GM06990 (cell line): Measurements from ENCODE around the gene KANK3.
"Not testable (repeated sequence)": the region's sequence is repeated elsewhere in the genome, so short reads cannot be mapped to it uniquely, and the experiment has no call there.

ENCODE experiments used
- DNase-seq: peaks from one replicate; pipeline ENCODE4 v3.0.0-alpha.2; 2011; ENCODE audit not compliant: insufficient read length; ENCODE audit errors: extremely low read depth
- H3K27me3 ChIP-seq: replicated peaks from 2 replicates; pipeline ENCODE4 v1.6.0; 2011; ENCODE audit warnings: low read length; ENCODE audit not compliant: control insufficient read depth, insufficient read depth
- H3K36me3 ChIP-seq: 2 replicates; pipeline ENCODE4 v1.5.1; 2011; ENCODE audit warnings: low read length; ENCODE audit not compliant: control insufficient read depth, insufficient read depth
- H3K4me3 ChIP-seq: replicated peaks from 2 replicates; pipeline ENCODE4 v1.5.1; 2011; ENCODE audit warnings: low read depth, mild to moderate bottlenecking, control low read depth, low read length
- CTCF ChIP-seq: IDR thresholded peaks from 2 replicates; pipeline ENCODE4 v1.5.1; 2011; ENCODE audit warnings: low read length, control low read depth, mild to moderate bottlenecking, inconsistent platforms; ENCODE audit not compliant: insufficient read depth, poor library complexity, severe bottlenecking

The KANK3 gene

GRCh38 chr19:8388612-8388958, 45.5 kb upstream of the KANK3 start:
- TF ChIP-seq CTCF: no peak
- Histone ChIP-seq H3K4me3 (no peak overlapping the region), H3K27me3 (no peaks in the 10 kb centered on the region), H3K36me3 (no peaks in the 10 kb centered on the region)
- DNase-seq: no peak

DNA sequence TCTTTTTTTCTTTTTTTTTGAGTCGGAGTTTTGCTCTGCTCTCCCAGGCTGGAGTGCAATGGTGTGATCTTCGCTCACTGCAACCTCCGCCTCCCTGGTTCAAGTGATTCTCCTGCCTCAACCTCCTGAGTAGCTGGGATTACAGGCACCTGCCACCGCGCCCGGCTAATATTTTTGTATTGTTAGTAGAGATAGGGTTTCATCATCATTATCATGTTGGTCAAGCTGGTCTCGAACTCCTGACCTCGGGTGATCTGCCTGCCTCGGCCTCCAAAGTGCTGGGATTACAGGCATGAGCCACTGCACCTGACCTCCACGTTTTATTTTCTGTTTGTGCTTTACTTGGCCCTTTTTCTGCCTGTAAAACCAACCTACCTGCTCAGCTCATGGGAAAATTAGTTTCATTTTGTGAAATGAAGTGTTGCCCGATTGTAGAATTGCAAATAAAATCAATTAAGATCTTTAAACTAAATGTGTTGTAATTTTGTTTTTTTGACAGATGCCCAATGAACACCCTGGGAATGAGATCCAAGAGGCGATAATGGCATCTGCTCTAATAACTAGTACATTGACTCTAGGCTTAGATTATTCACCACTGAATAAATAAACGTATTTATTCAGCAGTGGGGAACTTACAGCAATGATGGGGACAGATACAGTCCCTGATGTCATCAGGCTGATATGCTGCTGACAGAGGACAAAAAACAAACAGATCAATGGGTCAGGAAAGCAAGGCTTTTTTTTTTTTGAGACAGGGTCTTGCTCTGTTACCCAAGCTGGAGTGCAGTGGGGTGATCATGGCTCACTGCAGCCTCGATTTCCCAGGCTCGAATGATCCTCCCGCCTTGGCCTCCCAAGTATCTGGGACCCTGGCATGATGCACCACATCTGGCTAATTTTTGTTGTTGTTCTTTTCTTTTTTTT, 44.9 kb upstream of the KANK3 start:
- TF ChIP-seq CTCF: no peak
- DNase-seq: no peak
- Histone ChIP-seq H3K27me3 (no peaks in the 10 kb centered on the region), H3K36me3 (no peaks in the 10 kb centered on the region), H3K4me3 (no peak overlapping the region)

- Histone ChIP-seq H3K36me3 (no peaks in the 10 kb centered on the region), H3K4me3 (no peak overlapping the region), H3K27me3 (no peaks in the 10 kb centered on the region)
- no peak for TF ChIP-seq CTCF
- DNase-seq: no peak
Measured at GRCh38 chr19:8386990-8387389, 43.9 kb upstream of the KANK3 start.

DNA sequence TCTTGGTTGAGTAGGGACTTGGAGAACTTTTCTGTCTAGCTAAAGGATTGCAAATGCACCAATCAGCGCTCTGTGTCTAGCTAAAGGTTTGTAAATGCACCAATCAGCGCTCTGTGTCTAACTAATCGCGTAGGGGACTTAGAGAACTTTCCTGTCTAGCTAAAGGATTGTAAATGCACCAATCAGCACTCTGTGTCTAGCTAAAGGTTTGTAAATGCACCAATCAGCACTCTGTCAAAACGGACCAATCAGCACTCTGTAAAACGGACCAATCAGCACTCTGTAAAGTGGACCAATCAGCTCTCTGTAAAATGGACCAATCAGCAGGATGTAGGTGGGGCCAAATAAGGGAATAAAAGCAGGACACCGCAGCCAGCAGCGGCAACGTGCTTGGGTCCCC, 43.4 kb upstream of the KANK3 start:
- not testable (repeated sequence) for H3K27me3 ChIP-seq, H3K36me3 ChIP-seq, H3K4me3 ChIP-seq, DNase-seq

DNA sequence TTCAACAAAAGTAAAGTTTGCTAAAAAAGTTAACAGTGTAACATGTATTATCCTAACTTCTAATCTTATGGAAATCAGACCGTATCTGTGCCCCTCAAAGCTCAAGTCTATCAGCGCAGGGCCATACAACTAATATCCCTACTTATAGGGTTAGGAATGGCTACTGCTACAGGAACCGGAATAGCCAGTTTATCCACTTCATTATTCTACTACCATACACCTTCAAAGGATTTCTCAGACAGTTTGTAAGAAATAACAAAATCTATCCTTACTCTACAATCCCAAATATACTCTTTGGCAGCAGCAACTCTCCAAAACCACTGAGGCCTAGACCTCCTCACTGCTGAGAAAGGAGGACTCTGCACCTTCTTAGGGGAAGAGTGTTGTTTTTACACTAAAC, 42.5 kb upstream of the KANK3 start:
- H3K4me3 ChIP-seq, H3K36me3 ChIP-seq, DNase-seq, H3K27me3 ChIP-seq: not testable (repeated sequence)

DNA sequence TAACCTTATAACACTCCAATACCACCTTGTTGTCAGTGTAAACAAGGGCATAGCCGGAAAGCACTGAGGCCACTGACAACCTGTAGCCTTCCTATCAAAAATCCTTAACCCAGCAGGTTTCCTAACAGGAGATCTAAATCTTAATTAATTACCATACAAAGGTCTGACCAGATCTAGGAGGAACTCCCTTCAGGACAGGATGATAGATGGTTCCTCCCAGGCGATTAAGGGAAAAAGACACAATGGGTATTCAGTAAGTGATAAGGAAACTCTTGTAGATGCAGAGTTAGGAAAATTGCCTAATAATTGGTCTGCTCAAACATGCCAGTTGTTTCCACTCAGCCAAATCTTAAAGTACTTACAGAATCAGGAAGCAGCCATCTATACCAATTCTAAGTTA, 42.0 kb upstream of the KANK3 start:
- not testable (repeated sequence) for H3K36me3 ChIP-seq, DNase-seq, H3K4me3 ChIP-seq

DNA sequence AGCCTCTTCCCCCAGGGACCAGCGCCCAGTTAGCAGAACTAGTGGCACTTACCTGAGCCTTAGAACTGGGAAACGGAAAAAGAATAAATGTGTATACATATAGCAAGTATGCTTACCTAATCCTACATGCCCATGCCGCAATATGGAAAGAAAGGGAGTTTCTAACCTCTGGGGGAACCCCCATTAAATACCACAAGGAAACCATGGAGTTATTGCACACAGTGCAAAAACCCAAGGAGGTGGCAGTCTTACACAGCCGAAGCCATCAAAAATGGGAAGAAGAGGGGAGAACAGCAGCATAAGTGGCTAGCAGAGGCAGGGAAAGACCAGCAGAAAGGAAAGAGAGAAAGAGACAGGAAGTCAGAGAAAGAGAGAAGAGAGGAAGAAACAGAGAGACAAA, 41.5 kb upstream of the KANK3 start:
- not testable (repeated sequence) for H3K36me3 ChIP-seq, H3K4me3 ChIP-seq, H3K27me3 ChIP-seq, DNase-seq

More for the DNA sequence above, 42.0 kb upstream of the KANK3 start:
- H3K27me3 ChIP-seq: not testable (repeated sequence)

DNA sequence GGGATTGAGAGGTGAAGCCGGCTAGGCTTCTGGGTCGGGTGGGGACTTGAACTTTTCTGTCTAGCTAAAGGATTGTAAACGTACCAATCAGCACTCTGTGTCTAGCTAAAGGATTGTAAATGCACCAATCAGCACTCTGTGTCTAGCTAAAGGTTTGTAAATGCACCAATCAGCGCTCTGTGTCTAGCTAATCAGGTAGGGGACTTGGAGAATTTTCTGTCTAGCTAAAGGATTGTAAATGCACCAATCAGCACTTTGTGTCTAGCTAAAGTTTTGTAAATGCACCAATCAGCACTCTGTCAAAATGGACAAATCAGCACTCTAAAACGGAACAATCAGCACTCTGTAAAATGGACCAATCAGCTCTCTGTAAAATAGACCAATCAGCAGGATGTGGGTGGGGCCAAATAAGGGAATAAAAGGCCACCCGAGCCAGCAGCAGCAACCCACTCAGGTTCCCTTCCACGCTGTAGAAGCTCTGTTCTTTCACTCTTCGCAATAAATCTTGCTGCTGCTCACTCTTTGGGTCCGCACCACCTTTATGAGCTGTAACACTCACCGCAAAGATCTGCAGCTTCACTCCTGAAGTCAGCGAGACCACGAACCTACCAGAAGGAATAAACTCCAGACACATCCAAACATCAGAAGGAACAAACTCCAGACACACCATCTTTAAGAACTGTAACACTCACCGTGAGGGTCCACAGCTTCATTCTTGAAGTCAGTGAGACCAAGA, 36.3 kb upstream of the KANK3 start:
- H3K27me3 ChIP-seq, DNase-seq, H3K4me3 ChIP-seq, H3K36me3 ChIP-seq: not testable (repeated sequence)
